ENCODE results near the gene SUGCT.

The SUGCT gene

GRCh38 chr7:40276061-40276460 lies 141.3 kb downstream of the SUGCT start:
- no peaks in the 10 kb centered on the region for H4K20me1 ChIP-seq (ENCODE audit: insufficient read depth, low read length)
- H3K27me3 ChIP-seq (replicated peaks; ENCODE audit: insufficient read depth, low read length), result no peaks in the 10 kb centered on the region
- H3K9me3 ChIP-seq (replicated peaks; ENCODE audit: insufficient read depth, low read length), result no peaks in the 10 kb centered on the region
- H3K9me2 ChIP-seq (replicated peaks; ENCODE audit: insufficient read depth, low read length), result no peaks in the 10 kb centered on the region
- H3K4me1 ChIP-seq (ENCODE audit: low read length), result peaks cover 13% of the 10 kb centered on the region
- H3F3A ChIP-seq (ENCODE audit: insufficient read depth, low read length), result no peaks in the 10 kb centered on the region
- no peak overlapping the region for H2AFZ ChIP-seq (ENCODE audit: low read length)
- no peak overlapping the region for H3K27ac ChIP-seq (ENCODE audit: low read length)
- no peak overlapping the region for H3K9ac ChIP-seq (ENCODE audit: low read length)
- H3K79me2 ChIP-seq (ENCODE audit: low read length), result no peaks in the 10 kb centered on the region
- H3K4me2 ChIP-seq (ENCODE audit: low read depth, low read length), result peak overlapping the region; percentile 26
- peak; percentile 14 for DNase-seq
- 0 out of 2 replicates have a peak overlapping the region, but pooled peaks have one; percentile 19 for H3K4me3 ChIP-seq (ENCODE audit: low read length)
- no peaks in the 10 kb centered on the region for H3K36me3 ChIP-seq (replicated peaks; ENCODE audit: insufficient read depth, low read length)
- TF ChIP-seq EZH2phosphoT487 (IDR thresholded peaks at IDR 0.05; ENCODE audit: low read length) (no peak), CTCF (IDR thresholded peaks at IDR 0.05; ENCODE audit: low read length) (no peak), EZH2 (optimal IDR thresholded peaks at IDR 0.05; ENCODE audit: low read depth, low read length) (no peak)

- H3K9me2 ChIP-seq (replicated peaks; ENCODE audit: insufficient read depth, low read length), result no peaks in the 10 kb centered on the region
- no peak overlapping the region for H3K4me2 ChIP-seq (ENCODE audit: low read depth, low read length)
- H3K4me3 ChIP-seq (ENCODE audit: low read length), result no peak overlapping the region
- no peaks in the 10 kb centered on the region for H3F3A ChIP-seq (ENCODE audit: insufficient read depth, low read length)
- H3K27ac ChIP-seq (ENCODE audit: low read length), result no peak overlapping the region
- no peaks in the 10 kb centered on the region for H3K27me3 ChIP-seq (replicated peaks; ENCODE audit: insufficient read depth, low read length)
- DNase-seq, result no peak
- no peak for TF ChIP-seq EZH2phosphoT487 (IDR thresholded peaks at IDR 0.05; ENCODE audit: low read length)
- TF ChIP-seq CTCF (IDR thresholded peaks at IDR 0.05; ENCODE audit: low read length), result no peak
- no peak for TF ChIP-seq EZH2 (optimal IDR thresholded peaks at IDR 0.05; ENCODE audit: low read depth, low read length)
- H2AFZ ChIP-seq (ENCODE audit: low read length), result no peak overlapping the region
- no peaks in the 10 kb centered on the region for H4K20me1 ChIP-seq (ENCODE audit: insufficient read depth, low read length)
- no peaks in the 10 kb centered on the region for H3K36me3 ChIP-seq (replicated peaks; ENCODE audit: insufficient read depth, low read length)
- H3K9ac ChIP-seq (ENCODE audit: low read length), result no peak overlapping the region
- H3K4me1 ChIP-seq (ENCODE audit: low read length), result peaks cover 13% of the 10 kb centered on the region
- no peaks in the 10 kb centered on the region for H3K9me3 ChIP-seq (replicated peaks; ENCODE audit: insufficient read depth, low read length)
- H3K79me2 ChIP-seq (ENCODE audit: low read length), result no peaks in the 10 kb centered on the region
Observed at GRCh38 chr7:40279991-40280390, 145.2 kb downstream of the SUGCT start.

- no peaks in the 10 kb centered on the region for H3K9me2 ChIP-seq (replicated peaks; ENCODE audit: insufficient read depth, low read length)
- H3K9ac ChIP-seq (ENCODE audit: low read length), result no peak overlapping the region
- H3K4me3 ChIP-seq (ENCODE audit: low read length), result no peak overlapping the region
- H3K36me3 ChIP-seq (replicated peaks; ENCODE audit: insufficient read depth, low read length), result no peaks in the 10 kb centered on the region
- no peaks in the 10 kb centered on the region for H3K9me3 ChIP-seq (replicated peaks; ENCODE audit: insufficient read depth, low read length)
- H3K27me3 ChIP-seq (replicated peaks; ENCODE audit: insufficient read depth, low read length), result no peaks in the 10 kb centered on the region
- H3K4me1 ChIP-seq (ENCODE audit: low read length), result peaks cover 11% of the 10 kb centered on the region; the same call in 1 of the 2 replicates
- no peaks in the 10 kb centered on the region for H3K79me2 ChIP-seq (ENCODE audit: low read length)
- H4K20me1 ChIP-seq (ENCODE audit: insufficient read depth, low read length), result no peaks in the 10 kb centered on the region
- H3K27ac ChIP-seq (ENCODE audit: low read length), result no peak overlapping the region
- DNase-seq, result no peak
- TF ChIP-seq CTCF (IDR thresholded peaks at IDR 0.05; ENCODE audit: low read length) (no peak), EZH2 (optimal IDR thresholded peaks at IDR 0.05; ENCODE audit: low read depth, low read length) (no peak), EZH2phosphoT487 (IDR thresholded peaks at IDR 0.05; ENCODE audit: low read length) (no peak)
- no peak overlapping the region for H2AFZ ChIP-seq (ENCODE audit: low read length)
- H3F3A ChIP-seq (ENCODE audit: insufficient read depth, low read length), result no peaks in the 10 kb centered on the region
- no peak overlapping the region for H3K4me2 ChIP-seq (ENCODE audit: low read depth, low read length)
Observed at GRCh38 chr7:40282858-40283257, 148.1 kb downstream of the SUGCT start.
